ENCODE data around the gene TJP2.
A peak's percentile ranks its signal among the peaks of the same experiment; 100 is the strongest.

The TJP2 gene

GRCh38 chr9:69173891-69174615, at the start of gene TJP2:
Gene TJP2 (plus strand): TSS chr9:69174277. CDS start chr9:69174373, 96 bp downstream.
- in situ Hi-C loops (cut with MboI; ENCODE audit: low pct_unique_long_range_greater_than_20kb, low sequenced_read_pairs): no loop called here
- DNase-seq: peak; percentile 65

- DNase-seq: no peak
These were observed 43.3 kb upstream of the TJP2 start for GRCh38 chr9:69130456-69131441.

GRCh38 chr9:69131682-69132081, 42.4 kb upstream of the TJP2 start:
- DNase-seq: no peak
- in situ Hi-C loops (cut with MboI; ENCODE audit: low pct_unique_long_range_greater_than_20kb, low sequenced_read_pairs): no loop called here

More at GRCh38 chr9:69130456-69131441, 43.3 kb upstream of the TJP2 start:
- in situ Hi-C loops (cut with MboI; ENCODE audit: low pct_unique_long_range_greater_than_20kb, low sequenced_read_pairs): no loop called here

- in situ Hi-C loops (cut with MboI; ENCODE audit: low pct_unique_long_range_greater_than_20kb, low sequenced_read_pairs): no loop called here
These were observed 41.7 kb upstream of the TJP2 start for GRCh38 chr9:69132361-69132760.

GRCh38 chr9:69134412-69134811, 39.7 kb upstream of the TJP2 start:
- in situ Hi-C loops (cut with MboI; ENCODE audit: low pct_unique_long_range_greater_than_20kb, low sequenced_read_pairs): no loop called here
- no peak for DNase-seq

More at GRCh38 chr9:69132361-69132760, 41.7 kb upstream of the TJP2 start:
- no peak for DNase-seq

GRCh38 chr9:69136185-69136584, 37.9 kb upstream of the TJP2 start:
- in situ Hi-C loops (cut with MboI; ENCODE audit: low pct_unique_long_range_greater_than_20kb, low sequenced_read_pairs): no loop called here
- DNase-seq: no peak

GRCh38 chr9:69136779-69137178, 37.3 kb upstream of the TJP2 start:
- DNase-seq: no peak
- in situ Hi-C loops (cut with MboI; ENCODE audit: low pct_unique_long_range_greater_than_20kb, low sequenced_read_pairs): no loop called here

- in situ Hi-C loops (cut with MboI; ENCODE audit: low pct_unique_long_range_greater_than_20kb, low sequenced_read_pairs): no loop called here
These were observed 36.8 kb upstream of the TJP2 start for GRCh38 chr9:69137311-69137710.

GRCh38 chr9:69139596-69139995, 34.5 kb upstream of the TJP2 start:
- no peak for DNase-seq
- in situ Hi-C loops (cut with MboI; ENCODE audit: low pct_unique_long_range_greater_than_20kb, low sequenced_read_pairs): no loop called here

More at GRCh38 chr9:69137311-69137710, 36.8 kb upstream of the TJP2 start:
- DNase-seq: no peak

GRCh38 chr9:69140123-69140735, 33.8 kb upstream of the TJP2 start:
- no peak for DNase-seq
- in situ Hi-C loops (cut with MboI; ENCODE audit: low pct_unique_long_range_greater_than_20kb, low sequenced_read_pairs): no loop called here

GRCh38 chr9:69141851-69142250, 32.2 kb upstream of the TJP2 start:
- in situ Hi-C loops (cut with MboI; ENCODE audit: low pct_unique_long_range_greater_than_20kb, low sequenced_read_pairs): no loop called here
- no peak for DNase-seq

GRCh38 chr9:69143291-69143690, 30.8 kb upstream of the TJP2 start:
- in situ Hi-C loops (cut with MboI; ENCODE audit: low pct_unique_long_range_greater_than_20kb, low sequenced_read_pairs): no loop called here
- DNase-seq: no peak

GRCh38 chr9:69145144-69145715, 28.8 kb upstream of the TJP2 start:
- in situ Hi-C loops (cut with MboI; ENCODE audit: low pct_unique_long_range_greater_than_20kb, low sequenced_read_pairs): no loop called here
- no peak for DNase-seq

- DNase-seq: no peak
- in situ Hi-C loops (cut with MboI; ENCODE audit: low pct_unique_long_range_greater_than_20kb, low sequenced_read_pairs): no loop called here
These were observed 26.8 kb upstream of the TJP2 start for GRCh38 chr9:69147041-69147834.

GRCh38 chr9:69149321-69149807, 24.7 kb upstream of the TJP2 start:
- DNase-seq: peak; percentile 45
- in situ Hi-C loops (cut with MboI; ENCODE audit: low pct_unique_long_range_greater_than_20kb, low sequenced_read_pairs): no loop called here

GRCh38 chr9:69151506-69151905, 22.6 kb upstream of the TJP2 start:
- DNase-seq: no peak
- in situ Hi-C loops (cut with MboI; ENCODE audit: low pct_unique_long_range_greater_than_20kb, low sequenced_read_pairs): no loop called here

GRCh38 chr9:69153707-69154521, 20.2 kb upstream of the TJP2 start:
- no peak for DNase-seq
- in situ Hi-C loops (cut with MboI; ENCODE audit: low pct_unique_long_range_greater_than_20kb, low sequenced_read_pairs): no loop called here
